ENCODE results near the gene ADAMTS19. TPM values are rescaled to one million over a fixed set of nuclear protein-coding genes. Genes with fewer than 3 reads are reported as not detected.

The ADAMTS19 gene
- total RNA-seq, 1 experiment from 2014 or later = 20.3 TPM

DNA sequence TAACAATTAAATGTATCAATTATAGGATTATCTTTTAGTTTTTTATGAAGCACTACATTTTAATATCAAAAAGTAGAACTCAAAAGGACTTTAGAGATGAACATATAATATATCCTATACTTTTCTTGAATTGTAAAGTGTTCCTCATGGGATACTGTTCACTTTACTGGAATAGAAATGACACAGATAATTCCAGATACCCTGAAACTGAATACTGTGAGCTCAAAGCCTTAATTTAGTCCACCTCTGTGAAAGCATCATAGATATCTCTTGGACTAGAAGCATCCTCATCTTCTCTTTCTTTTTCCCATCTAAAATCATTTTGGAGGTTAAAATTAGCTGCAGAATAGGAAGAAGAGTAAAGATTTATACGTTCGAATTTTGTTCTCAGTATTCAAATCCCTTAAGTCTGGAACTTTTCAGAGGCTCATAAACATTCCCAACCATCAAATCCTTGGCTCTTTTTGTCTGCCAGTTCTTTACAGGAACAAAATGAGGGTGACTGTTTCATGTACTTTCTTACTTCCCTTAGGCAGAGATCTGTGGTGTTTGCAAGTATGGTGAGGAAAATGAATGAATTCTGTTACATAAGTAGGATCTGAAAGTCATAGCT, 49.4 kb downstream of the ADAMTS19 start:
- H3K23ac ChIP-seq (ENCODE audit: insufficient read length, low read depth, low read length) = no peak overlapping the region
- H2BK120ac ChIP-seq (ENCODE audit: low read depth, low read length, poor library complexity, severe bottlenecking) = no peak overlapping the region
- H2BK15ac ChIP-seq (ENCODE audit: low read depth, low read length) = no peak overlapping the region
- H3K36me3 Mint-ChIP-seq (ENCODE audit: insufficient read depth in 1 of 3, low read depth in 3 of 3) = peaks cover 9 to 16% (median 13%) of the 10 kb centered on the region in 3 experiments
- TF ChIP-seq, protein P1, sequence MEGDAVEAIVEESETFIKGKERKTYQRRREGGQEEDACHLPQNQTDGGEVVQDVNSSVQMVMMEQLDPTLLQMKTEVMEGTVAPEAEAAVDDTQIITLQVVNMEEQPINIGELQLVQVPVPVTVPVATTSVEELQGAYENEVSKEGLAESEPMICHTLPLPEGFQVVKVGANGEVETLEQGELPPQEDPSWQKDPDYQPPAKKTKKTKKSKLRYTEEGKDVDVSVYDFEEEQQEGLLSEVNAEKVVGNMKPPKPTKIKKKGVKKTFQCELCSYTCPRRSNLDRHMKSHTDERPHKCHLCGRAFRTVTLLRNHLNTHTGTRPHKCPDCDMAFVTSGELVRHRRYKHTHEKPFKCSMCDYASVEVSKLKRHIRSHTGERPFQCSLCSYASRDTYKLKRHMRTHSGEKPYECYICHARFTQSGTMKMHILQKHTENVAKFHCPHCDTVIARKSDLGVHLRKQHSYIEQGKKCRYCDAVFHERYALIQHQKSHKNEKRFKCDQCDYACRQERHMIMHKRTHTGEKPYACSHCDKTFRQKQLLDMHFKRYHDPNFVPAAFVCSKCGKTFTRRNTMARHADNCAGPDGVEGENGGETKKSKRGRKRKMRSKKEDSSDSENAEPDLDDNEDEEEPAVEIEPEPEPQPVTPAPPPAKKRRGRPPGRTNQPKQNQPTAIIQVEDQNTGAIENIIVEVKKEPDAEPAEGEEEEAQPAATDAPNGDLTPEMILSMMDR (conservative IDR thresholded peaks at IDR 0.05) = no peak
- H2BK12ac ChIP-seq (ENCODE audit: insufficient read length, low read depth, low read length) = no peak overlapping the region
- H3K4me2 ChIP-seq (ENCODE audit: insufficient read depth, insufficient read length, low read length) = no peak overlapping the region
- no peaks in the 10 kb centered on the region for H3K4me1 Mint-ChIP-seq
- H3K27me3 ChIP-seq (ENCODE audit: insufficient read depth, low read length) = no peaks in the 10 kb centered on the region
- H3K27ac Mint-ChIP-seq = no peak overlapping the region
- H4K20me1 ChIP-seq (ENCODE audit: control insufficient read depth, insufficient read depth, insufficient read length) = no peaks in the 10 kb centered on the region
- H3K56ac ChIP-seq (ENCODE audit: insufficient read length, low read depth, low read length) = no peak overlapping the region
- H3K14ac ChIP-seq (ENCODE audit: insufficient read depth, low read length) = no peak overlapping the region
- no peak overlapping the region for H4K5ac ChIP-seq (ENCODE audit: insufficient read length, low read depth, low read length)
- H3T11ph ChIP-seq (ENCODE audit: low read length) = no peak overlapping the region
- H3K9me3 ChIP-seq (ENCODE audit: control insufficient read depth, low read depth, low read length) = no peaks in the 10 kb centered on the region
- no peak overlapping the region for H4K8ac ChIP-seq (replicated peaks; ENCODE audit: insufficient read length, low read depth, low read length)
- WGBS (ENCODE audit: extremely low coverage, insufficient read length, low lambda C conversion rate) = no CpG with 5 or more reads among the region's 2 CpGs
- no peak overlapping the region for H3K18ac ChIP-seq (ENCODE audit: insufficient read length, low read depth, low read length)
- H2BK5ac ChIP-seq (ENCODE audit: insufficient read length, low read length) = no peak overlapping the region
- H3K9me3 Mint-ChIP-seq = no peaks in the 10 kb centered on the region
- no peaks in the 10 kb centered on the region for H3K23me2 ChIP-seq (ENCODE audit: insufficient read length, low read depth, low read length, poor library complexity, severe bottlenecking)
- no peak overlapping the region for H2BK20ac ChIP-seq (ENCODE audit: low read depth, low read length, poor library complexity, severe bottlenecking)
- H4K91ac ChIP-seq (ENCODE audit: insufficient read length, low read depth, low read length) = no peak overlapping the region
- no peaks in the 10 kb centered on the region; the same call in 1 of the 2 replicates for H3K79me2 ChIP-seq (ENCODE audit: insufficient read depth, low read length)
- H3K4ac ChIP-seq (ENCODE audit: low read depth, low read length) = no peak overlapping the region
- H3K9ac ChIP-seq (ENCODE audit: extremely low read depth, insufficient read length, low read length) = no peak overlapping the region
- H2AFZ ChIP-seq (ENCODE audit: low read length) = no peak overlapping the region
- no peaks in the 10 kb centered on the region for H3K27me3 Mint-ChIP-seq (ENCODE audit: low read depth)
- H2AK5ac ChIP-seq (ENCODE audit: insufficient read length, low read length) = no peak overlapping the region
- no peak for DNase-seq
- H3K4me3 Mint-ChIP-seq = no peak overlapping the region
- H3K4me1 ChIP-seq (ENCODE audit: insufficient read depth, low read length) = no peaks in the 10 kb centered on the region
- no peaks in the 10 kb centered on the region for H3K79me1 ChIP-seq (ENCODE audit: insufficient read depth, low read depth, low read length, poor library complexity, severe bottlenecking)
- H3K27ac ChIP-seq (ENCODE audit: insufficient read length, low read depth, low read length) = no peak overlapping the region
